Progenitor cell of endocrine pancreas (in vitro differentiated cells): ENCODE results near the gene VMAC. TPM values are rescaled to one million over a fixed set of nuclear protein-coding genes. Genes with fewer than 3 reads are reported as not detected.

ENCODE experiments used
- DNase-seq: peaks from one replicate; pipeline ENCODE4 v3.0.0; 2021; ENCODE audit warnings: low spot score; ENCODE audit not compliant: unreplicated experiment
- H3K27ac Mint-ChIP-seq: 2 replicates; pipeline ENCODE4 v1.8.0; 2021; ENCODE audit warnings: mild to moderate bottlenecking, moderate library complexity, mixed read lengths
- H3K27me3 Mint-ChIP-seq: 2 replicates; pipeline ENCODE4 v1.8.0; 2021; ENCODE audit warnings: mixed read lengths
- H3K36me3 Mint-ChIP-seq: 2 replicates; pipeline ENCODE4 v1.8.0; 2022; ENCODE audit warnings: mixed read lengths; ENCODE audit not compliant: insufficient read depth
- H3K4me1 Mint-ChIP-seq: 2 replicates; pipeline ENCODE4 v1.8.0; 2021; ENCODE audit warnings: low read depth, mixed read lengths
- H3K4me3 Mint-ChIP-seq: 2 replicates; pipeline ENCODE4 v1.8.0; 2021; ENCODE audit warnings: low read depth, mild to moderate bottlenecking, moderate library complexity, mixed read lengths
- H3K9me3 Mint-ChIP-seq: 2 replicates; pipeline ENCODE4 v1.8.0; 2021; ENCODE audit warnings: low read depth, mixed read lengths
- total RNA-seq: library from RNA; stranded (reverse); gene quantifications from 2 replicates; pipeline ENCODE4 v1.2.1, GENCODE V29; 2021
- TF ChIP-seq, protein P1 (sequence below): fragments of 200-600 bp; sonication (generic); IDR thresholded peaks from one replicate; pipeline ENCODE4 v1.5.0; 2021; ENCODE audit warnings: antibody characterized with exemption, mild to moderate bottlenecking; ENCODE audit not compliant: unreplicated experiment

VMAC gene
- total RNA-seq, 1 donor from 2014 or later: 15.2 TPM

DNA sequence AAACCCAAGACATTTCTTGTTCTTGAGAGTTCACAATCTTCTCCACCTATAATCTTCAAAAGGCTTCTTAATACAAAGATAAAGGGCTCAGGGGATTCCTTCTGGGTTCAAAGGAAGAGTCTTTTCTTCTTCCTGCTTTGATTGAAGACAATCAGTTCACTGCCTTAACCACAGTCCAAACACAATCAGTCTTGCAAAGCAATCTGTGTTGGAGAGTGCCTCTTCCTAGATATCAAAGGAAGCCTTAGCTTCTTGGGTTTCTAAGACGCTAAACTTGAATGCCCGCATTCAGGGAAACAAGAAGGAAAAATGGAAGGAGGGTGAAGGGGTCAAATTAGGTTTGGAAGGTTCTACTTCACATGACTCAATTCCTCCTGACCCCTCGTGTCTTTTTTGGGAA lies 46.1 kb downstream of the VMAC start:
- H3K27me3 Mint-ChIP-seq: no peaks in the 10 kb centered on the region
- no peak overlapping the region for H3K4me3 Mint-ChIP-seq
- TF ChIP-seq, protein P1, sequence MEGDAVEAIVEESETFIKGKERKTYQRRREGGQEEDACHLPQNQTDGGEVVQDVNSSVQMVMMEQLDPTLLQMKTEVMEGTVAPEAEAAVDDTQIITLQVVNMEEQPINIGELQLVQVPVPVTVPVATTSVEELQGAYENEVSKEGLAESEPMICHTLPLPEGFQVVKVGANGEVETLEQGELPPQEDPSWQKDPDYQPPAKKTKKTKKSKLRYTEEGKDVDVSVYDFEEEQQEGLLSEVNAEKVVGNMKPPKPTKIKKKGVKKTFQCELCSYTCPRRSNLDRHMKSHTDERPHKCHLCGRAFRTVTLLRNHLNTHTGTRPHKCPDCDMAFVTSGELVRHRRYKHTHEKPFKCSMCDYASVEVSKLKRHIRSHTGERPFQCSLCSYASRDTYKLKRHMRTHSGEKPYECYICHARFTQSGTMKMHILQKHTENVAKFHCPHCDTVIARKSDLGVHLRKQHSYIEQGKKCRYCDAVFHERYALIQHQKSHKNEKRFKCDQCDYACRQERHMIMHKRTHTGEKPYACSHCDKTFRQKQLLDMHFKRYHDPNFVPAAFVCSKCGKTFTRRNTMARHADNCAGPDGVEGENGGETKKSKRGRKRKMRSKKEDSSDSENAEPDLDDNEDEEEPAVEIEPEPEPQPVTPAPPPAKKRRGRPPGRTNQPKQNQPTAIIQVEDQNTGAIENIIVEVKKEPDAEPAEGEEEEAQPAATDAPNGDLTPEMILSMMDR: no peak
- H3K4me1 Mint-ChIP-seq: peaks cover 52% of the 10 kb centered on the region
- H3K9me3 Mint-ChIP-seq: no peaks in the 10 kb centered on the region
- H3K27ac Mint-ChIP-seq: peak overlapping the region; percentile 73
- peaks cover 7% of the 10 kb centered on the region for H3K36me3 Mint-ChIP-seq
- no peak for DNase-seq

DNA sequence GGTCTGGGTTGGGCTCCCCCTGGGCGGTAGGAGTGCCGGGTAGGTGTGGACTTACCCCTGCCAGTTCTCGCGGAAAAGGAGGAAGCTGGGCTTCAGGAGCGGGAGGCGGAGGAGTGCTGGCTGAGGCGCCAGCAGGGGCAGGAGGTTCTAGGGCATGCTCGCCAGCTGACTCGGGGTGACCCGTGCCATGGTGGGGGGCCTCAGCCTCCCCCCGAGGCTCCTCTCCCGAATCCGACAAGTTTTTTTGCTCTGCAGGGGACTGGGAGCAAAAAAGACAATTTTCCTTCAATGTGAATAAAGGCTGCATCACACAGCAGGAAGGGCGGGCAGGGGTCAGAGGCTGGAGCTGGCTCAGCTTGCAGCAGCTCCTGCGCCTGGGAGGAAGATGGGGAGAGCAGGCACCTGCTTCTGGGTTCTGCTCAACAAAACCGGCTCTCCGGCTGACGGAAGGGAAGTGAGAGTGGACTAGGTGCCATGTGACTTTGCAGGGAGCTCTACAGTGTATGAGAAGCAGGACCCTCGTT lies 46.7 kb downstream of the VMAC start:
- Mint-ChIP-seq H3K36me3 (peaks cover 7% of the 10 kb centered on the region), H3K4me3 (no peak overlapping the region), H3K27me3 (no peaks in the 10 kb centered on the region), H3K27ac (peak overlapping the region; percentile 82), H3K4me1 (peaks cover 57% of the 10 kb centered on the region), H3K9me3 (no peaks in the 10 kb centered on the region)
- TF ChIP-seq, protein P1: no peak
- no peak for DNase-seq

DNA sequence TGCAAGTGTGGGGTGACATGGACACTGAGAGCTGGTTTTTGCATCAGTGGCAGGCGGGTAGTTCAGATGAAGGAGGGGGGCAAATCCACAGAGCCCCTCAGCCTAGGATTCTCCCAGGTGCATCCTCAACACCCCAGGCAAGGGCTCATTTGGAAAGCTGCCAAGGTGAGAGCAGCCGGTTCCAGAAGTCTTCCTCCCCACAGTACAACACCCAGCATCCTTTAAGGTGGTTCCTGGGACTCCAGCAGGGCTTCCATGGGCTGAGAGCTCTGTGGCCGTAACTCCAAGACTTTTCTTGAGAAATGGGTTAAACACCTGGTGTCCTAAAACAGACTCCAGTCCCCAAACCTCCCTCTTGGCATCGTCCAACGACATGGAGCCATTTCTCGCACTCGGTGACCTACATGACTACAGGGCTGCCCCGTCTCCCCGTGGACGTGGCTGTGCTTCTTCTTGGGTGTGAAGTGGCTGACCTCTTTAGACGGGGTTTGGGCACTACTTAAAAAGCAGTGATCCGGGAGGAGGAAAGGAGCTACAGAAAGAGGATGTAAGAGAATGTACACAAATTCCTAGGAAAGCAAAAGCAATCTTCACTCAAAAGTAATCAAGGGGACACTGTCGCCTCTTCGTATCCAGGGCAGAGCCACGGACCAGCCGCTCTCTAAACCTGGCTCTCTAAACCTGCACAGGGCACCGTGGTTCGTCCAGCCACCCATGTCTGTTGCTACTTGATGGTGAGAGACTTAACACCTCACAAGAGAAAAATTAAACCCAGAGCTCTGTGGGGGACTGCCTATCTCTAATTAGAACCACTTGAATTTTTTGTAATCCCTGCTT lies 47.7 kb downstream of the VMAC start:
- no peaks in the 10 kb centered on the region for H3K27me3 Mint-ChIP-seq
- H3K4me1 Mint-ChIP-seq: peaks cover 65% of the 10 kb centered on the region
- H3K9me3 Mint-ChIP-seq: no peaks in the 10 kb centered on the region
- peaks cover 7% of the 10 kb centered on the region for H3K36me3 Mint-ChIP-seq
- TF ChIP-seq, protein P1: no peak
- no peak for DNase-seq
- no peak overlapping the region for H3K4me3 Mint-ChIP-seq
- H3K27ac Mint-ChIP-seq: no peak overlapping the region

DNA sequence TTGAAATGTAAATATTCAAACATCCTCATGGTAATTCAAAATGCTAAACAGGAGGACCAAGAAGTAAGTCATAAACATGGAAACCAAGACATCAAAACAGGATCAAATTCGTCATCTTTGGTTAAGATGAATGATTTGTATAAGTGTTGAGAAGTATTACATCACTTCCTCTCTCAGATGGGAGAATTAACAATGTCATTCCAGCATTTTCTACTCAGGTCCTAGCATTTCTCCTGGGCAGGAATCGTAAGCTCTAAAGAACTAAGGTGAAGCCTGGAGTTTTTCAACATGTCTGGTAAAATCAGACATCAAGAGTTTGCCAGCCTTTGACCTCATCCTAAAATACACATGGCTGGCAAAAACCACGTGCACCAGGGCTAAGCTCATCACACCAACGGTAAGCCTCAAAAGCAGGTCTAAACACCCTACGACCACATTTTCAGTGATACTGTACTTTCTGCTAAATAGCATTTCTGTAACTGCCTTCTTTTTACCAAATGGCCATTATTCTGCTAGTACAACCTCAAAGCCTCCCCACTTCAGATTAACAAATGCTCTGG lies 48.4 kb downstream of the VMAC start:
- H3K4me1 Mint-ChIP-seq: peaks cover 69% of the 10 kb centered on the region
- no peaks in the 10 kb centered on the region for H3K9me3 Mint-ChIP-seq
- no peak overlapping the region for H3K4me3 Mint-ChIP-seq
- no peak overlapping the region for H3K27ac Mint-ChIP-seq
- H3K36me3 Mint-ChIP-seq: peaks cover 4% of the 10 kb centered on the region
- H3K27me3 Mint-ChIP-seq: no peaks in the 10 kb centered on the region
- TF ChIP-seq, protein P1: no peak
- DNase-seq: no peak

DNA sequence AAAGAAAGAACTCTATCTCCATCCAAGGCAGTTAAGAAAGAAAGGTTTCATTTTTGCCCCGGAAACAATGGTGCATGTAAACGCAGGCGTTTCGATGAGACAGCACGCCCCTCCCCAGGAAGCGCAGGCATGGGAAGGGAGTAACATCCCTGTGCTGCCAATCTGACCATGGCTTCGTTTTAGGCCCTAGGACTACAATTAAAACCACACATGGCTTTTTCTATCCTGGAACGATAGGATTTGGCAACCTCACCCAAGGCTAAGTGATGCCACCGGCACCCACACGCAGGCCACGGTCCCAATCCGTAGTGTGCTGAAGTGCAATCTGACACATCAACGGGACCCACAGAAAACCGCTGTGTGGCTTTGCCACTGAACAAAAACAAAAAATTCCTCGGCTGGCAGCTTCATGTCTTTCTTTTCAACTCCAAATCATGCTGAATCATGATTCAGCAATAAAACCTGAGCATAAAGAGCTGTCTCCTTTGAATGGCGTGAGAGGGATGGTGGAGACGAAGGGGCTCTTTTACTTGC lies 49.1 kb downstream of the VMAC start:
- peaks cover 67% of the 10 kb centered on the region for H3K4me1 Mint-ChIP-seq
- H3K36me3 Mint-ChIP-seq: peaks cover 4% of the 10 kb centered on the region
- peak overlapping the region; percentile 90 for H3K27ac Mint-ChIP-seq
- no peak overlapping the region for H3K4me3 Mint-ChIP-seq
- H3K27me3 Mint-ChIP-seq: no peaks in the 10 kb centered on the region
- TF ChIP-seq, protein P1: no peak
- no peak for DNase-seq
- H3K9me3 Mint-ChIP-seq: no peaks in the 10 kb centered on the region
